HTERT RPE-1 (cell line): Measurements from ENCODE around the gene FAM72C.
"Not testable (repeated sequence)": the region's sequence is repeated elsewhere in the genome, so short reads cannot be mapped to it uniquely, and the experiment has no call there.

ENCODE experiments used
- in situ Hi-C: fragments of 300-500 bp; cut with MboI; formaldehyde crosslinking; loops from 4 replicates; pipeline ENCODE4 v1.14.3; 2020; ENCODE audit warnings: low sequenced_read_pairs

FAM72C gene

GRCh38 chr1:143913705-143914104 is 58.1 kb downstream of the FAM72C start:
- in situ Hi-C loops, result not testable (repeated sequence)
